ENCODE measurements around the gene ISCA2.

GRCh38 chr14:74524076-74524811, 30.7 kb downstream of the ISCA2 start:
- TF ChIP-seq CTCF (conservative IDR thresholded peaks at IDR 0.05 in 1 of 2, IDR thresholded peaks at IDR 0.05 in 1 of 2; ENCODE audit: low read depth in 1 of 2, low read length in 2 of 2) (no peak), EZH2 (IDR thresholded peaks at IDR 0.05; ENCODE audit: low read length, missing control alignments) (no peak)
